Mesendoderm (in vitro differentiated cells): ENCODE measurements around the gene TTLL9. TPM values are rescaled to one million over a fixed set of nuclear protein-coding genes. Genes with fewer than 3 reads are reported as not detected.

Experiments
- DNase-seq: peaks from one replicate; pipeline ENCODE4 v3.0.0; 2013
- H2AK5ac ChIP-seq: 2 replicates; pipeline ENCODE4 v1.6.1; 2013; ENCODE audit warnings: low read length, inconsistent platforms
- H2BK120ac ChIP-seq: 2 replicates; pipeline ENCODE4 v1.6.1; 2013; ENCODE audit warnings: low read depth, mild to moderate bottlenecking, low read length, moderate library complexity, mixed read lengths
- H2BK15ac ChIP-seq: replicated peaks from 2 replicates; pipeline ENCODE4 v1.6.1; 2013; ENCODE audit warnings: low read depth, mild to moderate bottlenecking, moderate library complexity
- H2BK5ac ChIP-seq: 2 replicates; pipeline ENCODE4 v1.6.1; 2013; ENCODE audit warnings: low read length, inconsistent platforms
- H3K18ac ChIP-seq: 2 replicates; pipeline ENCODE4 v1.6.1; 2013; ENCODE audit warnings: mild to moderate bottlenecking, low read length, mixed read lengths
- H3K23ac ChIP-seq: one replicate; pipeline ENCODE4 v1.6.1; 2013; ENCODE audit warnings: low read length
- H3K27ac ChIP-seq: 2 replicates; pipeline ENCODE4 v1.5.1; 2013; ENCODE audit warnings: low read depth, mild to moderate bottlenecking, inconsistent platforms, low read length, moderate library complexity
- H3K27me3 ChIP-seq: 2 replicates; pipeline ENCODE4 v1.6.1; 2013; ENCODE audit warnings: low read length, control low read depth, mild to moderate bottlenecking, inconsistent platforms; ENCODE audit not compliant: insufficient read depth, poor library complexity
- H3K36me3 ChIP-seq: 2 replicates; pipeline ENCODE4 v1.6.1; 2013; ENCODE audit warnings: low read length, inconsistent platforms; ENCODE audit not compliant: control insufficient read depth, insufficient read depth
- H3K4ac ChIP-seq: one replicate; pipeline ENCODE4 v1.6.1; 2013; ENCODE audit warnings: low read depth, mild to moderate bottlenecking, low read length, moderate library complexity
- H3K4me1 ChIP-seq: 2 replicates; pipeline ENCODE4 v1.6.1; 2013; ENCODE audit warnings: low read depth, low read length, inconsistent platforms; ENCODE audit not compliant: control insufficient read depth
- H3K4me2 ChIP-seq: 2 replicates; pipeline ENCODE4 v1.6.1; 2013; ENCODE audit warnings: low read length
- H3K4me3 ChIP-seq: 2 replicates; pipeline ENCODE4 v1.5.1; 2013; ENCODE audit warnings: mild to moderate bottlenecking, low read length
- H3K56ac ChIP-seq: one replicate; pipeline ENCODE4 v1.6.1; 2013; ENCODE audit warnings: low read length
- H3K79me1 ChIP-seq: 2 replicates; pipeline ENCODE4 v1.6.1; 2013; ENCODE audit warnings: low read length, inconsistent platforms
- H3K79me2 ChIP-seq: 2 replicates; pipeline ENCODE4 v1.6.1; 2013; ENCODE audit warnings: mild to moderate bottlenecking, low read length; ENCODE audit not compliant: control insufficient read depth, insufficient read depth
- H3K9ac ChIP-seq: 2 replicates; pipeline ENCODE4 v1.6.1; 2013; ENCODE audit warnings: low read length, inconsistent platforms
- H4K5ac ChIP-seq: one replicate; pipeline ENCODE4 v1.6.1; 2013; ENCODE audit warnings: low read length
- H4K8ac ChIP-seq: one replicate; pipeline ENCODE4 v1.6.1; 2013; ENCODE audit warnings: low read depth, mild to moderate bottlenecking, control low read depth, low read length, moderate library complexity
- WGBS: extraction: QIAGEN DNeasy Blood & Tissue Kit; methylation state at CpG from one replicate; pipeline ENCODE4 v1.1.7; 2013; ENCODE audit warnings: low lambda C conversion rate, missing lambda C conversion rate; ENCODE audit not compliant: insufficient coverage; ENCODE audit errors: extremely low coverage; 5-methylcytosine and 5-hydroxymethylcytosine counted together
- polyA plus RNA-seq, 2 experiments: library from polyadenylated mRNA; stranded (reverse); fragments of 200-250 nt; gene quantifications; one replicate each; pipeline ENCODE4 v1.2.3, GENCODE V29; 2013

Gene TTLL9
- polyA plus RNA-seq (2013, experiment 1 of 2): not detected
- 0.01 TPM for polyA plus RNA-seq (2013, experiment 2 of 2)

- H2BK15ac ChIP-seq: no peak within 1 kb of the TSS
- H3K23ac ChIP-seq: no peak within 1 kb of the TSS
- peak within 1 kb of the TSS; percentile 39 for H3K4me3 ChIP-seq
- no peaks in the 10 kb centered on the region for H3K4me1 ChIP-seq
- peak within 1 kb of the TSS; percentile 68 for H3K9ac ChIP-seq
- H3K18ac ChIP-seq: no peak within 1 kb of the TSS
- WGBS: no CpG with 5 or more reads among the region's 80 CpGs
- no peak within 1 kb of the TSS for H2BK120ac ChIP-seq
- H3K79me1 ChIP-seq: no peaks in the 10 kb centered on the region
- H3K79me2 ChIP-seq: no peaks in the 10 kb centered on the region
- no peaks in the 10 kb centered on the region for H3K36me3 ChIP-seq
- H3K4ac ChIP-seq: no peak within 1 kb of the TSS
- H4K8ac ChIP-seq: no peak within 1 kb of the TSS
- no peak for DNase-seq
- no peak within 1 kb of the TSS for H2BK5ac ChIP-seq
- peak within 1 kb of the TSS; percentile 91 for H3K56ac ChIP-seq
- no peak within 1 kb of the TSS for H3K27ac ChIP-seq
- no peak within 1 kb of the TSS for H4K5ac ChIP-seq
- H3K4me2 ChIP-seq: peak within 1 kb of the TSS; percentile 98
- no peak within 1 kb of the TSS for H2AK5ac ChIP-seq
- H3K27me3 ChIP-seq: peaks cover 8% of the 10 kb centered on the region
These were observed at the start of gene TTLL9, which contains the start of gene DUSP15 for GRCh38 chr20:31869942-31870725. Gene TTLL9 (plus strand): TSS chr20:31870634. CDS start chr20:31871127, 493 bp downstream. Gene DUSP15 (minus strand): TSS chr20:31870527. CDS start chr20:31870337, 190 bp downstream.

- Histone ChIP-seq H4K8ac (no peak overlapping the region), H3K27me3 (no peaks in the 10 kb centered on the region), H3K4me2 (no peak overlapping the region), H2BK5ac (no peak overlapping the region), H3K18ac (no peak overlapping the region), H3K4me1 (no peaks in the 10 kb centered on the region), H3K79me2 (no peaks in the 10 kb centered on the region), H3K9ac (no peak overlapping the region), H2AK5ac (no peak overlapping the region), H2BK120ac (no peak overlapping the region), H3K23ac (no peak overlapping the region), H3K56ac (no peak overlapping the region), H3K4me3 (no peak overlapping the region), H2BK15ac (no peak overlapping the region), H3K36me3 (no peaks in the 10 kb centered on the region), H4K5ac (no peak overlapping the region), H3K4ac (no peak overlapping the region), H3K27ac (no peak overlapping the region), H3K79me1 (no peaks in the 10 kb centered on the region)
- DNase-seq: no peak
- no CpG with 5 or more reads among the region's 5 CpGs for WGBS
These were observed 49.0 kb upstream of the TTLL9 start for GRCh38 chr20:31821427-31821826.

GRCh38 chr20:31822421-31823330 lies 47.8 kb upstream of the TTLL9 start:
- H2AK5ac ChIP-seq: no peak overlapping the region
- H3K4ac ChIP-seq: no peak overlapping the region
- no peak overlapping the region for H3K23ac ChIP-seq
- no peak overlapping the region for H4K8ac ChIP-seq
- no peaks in the 10 kb centered on the region for H3K36me3 ChIP-seq
- no peak overlapping the region for H3K9ac ChIP-seq
- H3K4me2 ChIP-seq: no peak overlapping the region
- H3K4me1 ChIP-seq: no peaks in the 10 kb centered on the region
- H4K5ac ChIP-seq: no peak overlapping the region
- no peak overlapping the region for H2BK120ac ChIP-seq
- H3K27ac ChIP-seq: no peak overlapping the region
- no peak overlapping the region for H3K18ac ChIP-seq
- no peaks in the 10 kb centered on the region for H3K27me3 ChIP-seq
- WGBS: no CpG with 5 or more reads among the region's 29 CpGs
- H3K79me2 ChIP-seq: no peaks in the 10 kb centered on the region
- H3K79me1 ChIP-seq: no peaks in the 10 kb centered on the region
- no peak overlapping the region for H2BK5ac ChIP-seq
- no peak overlapping the region for H2BK15ac ChIP-seq
- no peak overlapping the region for H3K4me3 ChIP-seq
- DNase-seq: peak; percentile 76
- no peak overlapping the region for H3K56ac ChIP-seq

GRCh38 chr20:31823360-31824124 lies 46.9 kb upstream of the TTLL9 start:
- Histone ChIP-seq H3K27me3 (no peaks in the 10 kb centered on the region), H4K5ac (no peak overlapping the region), H3K27ac (no peak overlapping the region), H2BK120ac (no peak overlapping the region), H3K9ac (no peak overlapping the region), H3K23ac (no peak overlapping the region), H3K56ac (no peak overlapping the region), H3K4me2 (no peak overlapping the region), H3K4me3 (no peak overlapping the region), H3K79me1 (no peaks in the 10 kb centered on the region), H4K8ac (no peak overlapping the region), H3K4ac (no peak overlapping the region), H3K36me3 (no peaks in the 10 kb centered on the region), H2AK5ac (no peak overlapping the region), H3K79me2 (no peaks in the 10 kb centered on the region), H2BK5ac (no peak overlapping the region), H3K18ac (no peak overlapping the region), H2BK15ac (no peak overlapping the region), H3K4me1 (no peaks in the 10 kb centered on the region)
- no peak for DNase-seq
- no CpG with 5 or more reads among the region's 14 CpGs for WGBS

- H2AK5ac ChIP-seq: no peak overlapping the region
- H2BK15ac ChIP-seq: no peak overlapping the region
- no peaks in the 10 kb centered on the region for H3K79me2 ChIP-seq
- H3K27ac ChIP-seq: no peak overlapping the region
- H3K4me1 ChIP-seq: no peaks in the 10 kb centered on the region
- H3K4me2 ChIP-seq: no peak overlapping the region
- no peak for DNase-seq
- no peak overlapping the region for H3K4me3 ChIP-seq
- H2BK5ac ChIP-seq: no peak overlapping the region
- no peak overlapping the region for H4K5ac ChIP-seq
- H3K9ac ChIP-seq: no peak overlapping the region
- no peaks in the 10 kb centered on the region for H3K79me1 ChIP-seq
- H3K4ac ChIP-seq: no peak overlapping the region
- WGBS: no CpG with 5 or more reads among the region's 4 CpGs
- H3K27me3 ChIP-seq: no peaks in the 10 kb centered on the region
- H3K36me3 ChIP-seq: no peaks in the 10 kb centered on the region
- H2BK120ac ChIP-seq: no peak overlapping the region
- H4K8ac ChIP-seq: no peak overlapping the region
- no peak overlapping the region for H3K56ac ChIP-seq
- H3K18ac ChIP-seq: no peak overlapping the region
- H3K23ac ChIP-seq: no peak overlapping the region
These were observed 46.3 kb upstream of the TTLL9 start for GRCh38 chr20:31824125-31824485.
